HCT116 (cell line): ENCODE results near the gene SLC5A2. TPM values are rescaled to one million over a fixed set of nuclear protein-coding genes. Genes with fewer than 3 reads are reported as not detected.

Source experiments
- ATAC-seq: fragments of 200-7000 bp; cut with Tn5 transposase; 2 replicates; pipeline ENCODE4 v1.9.1; 2020; ENCODE audit warnings: mild to moderate bottlenecking, moderate library complexity
- BruUV-seq: library from RNA; stranded (reverse); fragments of 400-500 nt; replicated peaks from 2 replicates; lab custom pipeline; 2021; lab: Mats Ljungman, UMichigan
- CTCF ChIA-PET: fragments of 300-600 bp; sonication (Branson Sonifier 250); formaldehyde crosslinking; loops from one replicate; lab custom pipeline; 2021; ENCODE audit warnings: antibody characterized with exemption; lab: Charles Lee
- POLR2A ChIA-PET: fragments of 300-600, 350-600 bp; sonication (Branson Sonifier 250); formaldehyde crosslinking; loops from one replicate; lab custom pipeline; 2021; ENCODE audit warnings: antibody characterized with exemption; lab: Charles Lee
- RAD21 ChIA-PET, 2 experiments: fragments of 300-600 bp; sonication (Branson Sonifier 250); formaldehyde crosslinking; loops; one replicate each; lab custom pipeline; 2023; ENCODE audit warnings: low total read pairs in 2 of 2; ENCODE audit not compliant: uncharacterized antibody in 2 of 2, unreplicated experiment in 2 of 2, low non-redundant PET in 1 of 2; lab: Charles Lee
- DNase-seq: peaks from one replicate; pipeline ENCODE4 v3.0.0-alpha.2; 2010; ENCODE audit warnings: low read depth, low spot score
- H2AFZ ChIP-seq: fragments of 200-600 bp; shearing (Covaris generic), sonication (generic); 2 replicates; pipeline ENCODE4 v1.6.1; 2017; ENCODE audit warnings: low read depth, mixed run types, mixed read lengths, antibody characterized with exemption, low read length; ENCODE audit not compliant: poor library complexity, severe bottlenecking
- H3K27ac ChIP-seq: 2 replicates; pipeline ENCODE4 v1.5.1; 2012; ENCODE audit warnings: low read depth, low read length
- H3K27me3 ChIP-seq: fragments of 200-600 bp; sonication (generic); 2 replicates; pipeline ENCODE4 v1.6.1; 2016; ENCODE audit warnings: mixed run types, low read length, mixed read lengths; ENCODE audit not compliant: insufficient read depth
- H3K36me3 ChIP-seq, 2 experiments: fragments of 200-500 bp in 1 of 2; fragments of 200-600 bp in 1 of 2; sonication (Bioruptor generic) in 1 of 2; sonication (generic) in 1 of 2; 2 replicates each; pipeline versions ENCODE4 v1.5.1 to v1.6.1; 2014 to 2016; ENCODE audit warnings: low read length in 2 of 2, inconsistent platforms in 1 of 2, mixed read lengths in 1 of 2, mixed run types in 1 of 2; ENCODE audit not compliant: insufficient read depth in 2 of 2, control insufficient read depth in 1 of 2
- H3K4me1 ChIP-seq, 2 experiments: fragments of 200-600 bp in 1 of 2; sonication (generic) in 1 of 2; 2 replicates each; pipeline versions ENCODE4 v1.5.1 to v1.6.1; 2012 to 2017; ENCODE audit warnings: low read length in 2 of 2, inconsistent platforms in 1 of 2, mild to moderate bottlenecking in 1 of 2, mixed read lengths in 1 of 2, mixed run types in 1 of 2, moderate library complexity in 1 of 2; ENCODE audit not compliant: insufficient read depth in 2 of 2, control insufficient read depth in 1 of 2
- H3K4me2 ChIP-seq: fragments of 200-600 bp; sonication (generic); 2 replicates; pipeline ENCODE4 v1.6.1; 2017; ENCODE audit warnings: mixed run types, low read length, mixed read lengths
- H3K4me3 ChIP-seq, 2 experiments: fragments of 200-600 bp in 1 of 2; sonication (generic) in 1 of 2; replicated peaks in 1 of 2; 2 replicates each; pipeline ENCODE4 v1.5.1; 2011 to 2016; ENCODE audit warnings: low read length in 2 of 2, control low read depth in 1 of 2, low read depth in 1 of 2, mild to moderate bottlenecking in 1 of 2, mixed read lengths in 1 of 2, mixed run types in 1 of 2
- H3K79me2 ChIP-seq: fragments of 200-600 bp; sonication (generic); 2 replicates; pipeline ENCODE4 v1.6.1; 2017; ENCODE audit warnings: mild to moderate bottlenecking, mixed run types, low read length, moderate library complexity, mixed read lengths; ENCODE audit not compliant: insufficient read depth
- H3K9ac ChIP-seq: fragments of 200-600 bp; sonication (generic); 2 replicates; pipeline ENCODE4 v1.6.1; 2016; ENCODE audit warnings: low read length, mixed read lengths
- H3K9me2 ChIP-seq: fragments of 200-600 bp; sonication (generic), shearing (Covaris generic); 2 replicates; pipeline ENCODE4 v1.6.1; 2017; ENCODE audit warnings: mixed run types, mild to moderate bottlenecking, moderate library complexity; ENCODE audit not compliant: insufficient read depth
- H3K9me3 ChIP-seq, 2 experiments: fragments of 200-500 bp in 1 of 2; fragments of 200-600 bp in 1 of 2; sonication (Bioruptor generic) in 1 of 2; sonication (generic) in 1 of 2; 2 replicates each; pipeline ENCODE4 v1.6.1; 2014 to 2017; ENCODE audit warnings: low read length in 2 of 2, mixed read lengths in 2 of 2, inconsistent platforms in 1 of 2, low read depth in 1 of 2, mild to moderate bottlenecking in 1 of 2, mixed run types in 1 of 2, moderate library complexity in 1 of 2; ENCODE audit not compliant: control insufficient read depth in 1 of 2, insufficient read depth in 1 of 2
- H4K20me1 ChIP-seq: fragments of 200-600 bp; sonication (generic), shearing (Covaris generic); 2 replicates; pipeline ENCODE4 v1.6.1; 2017; ENCODE audit warnings: mixed run types, mild to moderate bottlenecking, moderate library complexity; ENCODE audit not compliant: insufficient read depth
- CBX3 ChIP-seq: IDR thresholded peaks from 2 replicates; pipeline ENCODE4 v1.6.1; 2012; ENCODE audit warnings: low read depth
- CEBPB ChIP-seq: IDR thresholded peaks from 2 replicates; pipeline ENCODE4 v1.6.1; 2012; ENCODE audit warnings: low read depth
- CTCF ChIP-seq, 3 experiments: fragments of 200-600 bp in 1 of 3; sonication (generic) in 1 of 3; IDR thresholded peaks in 2 of 3; conservative IDR thresholded peaks in 1 of 3; 2 replicates each; pipeline ENCODE4 v1.5.1; 2012 to 2017; ENCODE audit warnings: low read depth in 2 of 3, low read length in 2 of 3, antibody characterized with exemption in 1 of 3, borderline replicate concordance in 1 of 3, control low read depth in 1 of 3, mild to moderate bottlenecking in 1 of 3, mixed read lengths in 1 of 3, mixed run types in 1 of 3, moderate library complexity in 1 of 3; ENCODE audit not compliant: insufficient read depth in 1 of 3
- EGR1 ChIP-seq: IDR thresholded peaks from 2 replicates; pipeline ENCODE4 v1.6.1; 2012; ENCODE audit warnings: low read depth
- MAX ChIP-seq: IDR thresholded peaks from 2 replicates; pipeline ENCODE4 v1.6.1; 2012
- POLR2AphosphoS5 ChIP-seq: IDR thresholded peaks from 2 replicates; pipeline ENCODE4 v1.6.1; 2011; ENCODE audit warnings: mild to moderate bottlenecking, low read depth, low read length, moderate library complexity
- YY1 ChIP-seq: IDR thresholded peaks from 2 replicates; pipeline ENCODE4 v1.6.1; 2011; ENCODE audit warnings: low read length, low read depth, moderate library complexity, mild to moderate bottlenecking; ENCODE audit not compliant: insufficient replicate concordance; ENCODE audit errors: extremely low read depth
- ZBTB33 ChIP-seq: IDR thresholded peaks from 2 replicates; pipeline ENCODE4 v1.6.1; 2011; ENCODE audit warnings: mild to moderate bottlenecking, low read length, moderate library complexity; ENCODE audit not compliant: insufficient replicate concordance; ENCODE audit errors: extremely low read depth
- ZFX ChIP-seq: fragments of 450-650 bp; IDR thresholded peaks from 2 replicates; pipeline ENCODE4 v1.6.1; 2017
- intact Hi-C: fragments of 100-400 bp; cut with micrococcal nuclease; formaldehyde crosslinking; loops from 2 replicates; pipeline ENCODE4 v1.10.0; 2022
- total RNA-seq: library from RNA; stranded (reverse); gene quantifications from one replicate; pipeline ENCODE4 v1.2.1, GENCODE V29; 2021; ENCODE audit not compliant: unreplicated experiment

Gene SLC5A2
- total RNA-seq, 1 experiment from 2014 or later = 0.10 TPM

GRCh38 chr16:31476303-31477219 lies 6.4 kb upstream of the SLC5A2 start:
- Histone ChIP-seq H3K4me3 (peak overlapping the region; percentile 45 to 54), H2AFZ (no peak overlapping the region)

GRCh38 chr16:31477220-31478216 lies 5.4 kb upstream of the SLC5A2 start:
- DNase-seq = no peak
- no peaks in the 10 kb centered on the region for H4K20me1 ChIP-seq
- no TSS peak for BruUV-seq
- intact Hi-C loops = no loop called here
- no peak overlapping the region for H2AFZ ChIP-seq
- H3K79me2 ChIP-seq = no peaks in the 10 kb centered on the region
- H3K4me3 ChIP-seq = peak overlapping the region; percentile 45 to 54
- peaks cover 9 to 31% of the 10 kb centered on the region in 2 experiments; a peak in 3 of 4 replicates for H3K4me1 ChIP-seq
- peak overlapping the region; percentile 81 for H3K4me2 ChIP-seq
- H3K9me2 ChIP-seq = no peaks in the 10 kb centered on the region
- no peaks in the 10 kb centered on the region for H3K9me3 ChIP-seq
- ChIA-PET POLR2A (interaction anchor here (1.0 to 1.9 kb wide), 2 partner anchors 18 to 31 kb away, joined by 3 to 4 read pairs; partner anchors contain the start of genes ARMC5 and RUSF1), CTCF (interaction anchor here (1.3 to 1.6 kb wide), 2 partner anchors 17 to 26 kb away, joined by 3 to 5 read pairs; no protein-coding TSS in a partner anchor)
- peak overlapping the region; percentile 57 for H3K9ac ChIP-seq
- no peaks in the 10 kb centered on the region for H3K27me3 ChIP-seq
- TF ChIP-seq MAX = peak; percentile 29; the same call in 1 of the 2 replicates
- peak; percentile 52; the same call in 1 of the 2 replicates for TF ChIP-seq EGR1
- no peak for TF ChIP-seq ZBTB33
- no peak for TF ChIP-seq CEBPB
- peak in 2 of 3 experiments; percentile 41 to 44; a peak in 4 of 6 replicates for TF ChIP-seq CTCF (IDR thresholded peaks at IDR 0.05 in 2 of 3, conservative IDR thresholded peaks at IDR 0.05 in 1 of 3; ENCODE audit: borderline replicate concordance in 1 of 3, insufficient read depth in 1 of 3, low read depth in 2 of 3, low read length in 2 of 3)
- TF ChIP-seq CBX3 = no peak
- no peak for TF ChIP-seq YY1
- TF ChIP-seq, all 23 proteins: peak for 3
- RAD21 ChIA-PET = no interaction called here
- Histone ChIP-seq H3K36me3 (no peaks in the 10 kb centered on the region), H3K27ac (peak overlapping the region; percentile 65)
- peak; percentile 72 for ATAC-seq

More at GRCh38 chr16:31476303-31477219, 6.4 kb upstream of the SLC5A2 start:
- no peaks in the 10 kb centered on the region for H3K9me2 ChIP-seq
- peak overlapping the region; percentile 57 for H3K9ac ChIP-seq
- no peaks in the 10 kb centered on the region for H4K20me1 ChIP-seq
- no peaks in the 10 kb centered on the region for H3K9me3 ChIP-seq
- H3K36me3 ChIP-seq = no peaks in the 10 kb centered on the region
- BruUV-seq = no TSS peak
- TF ChIP-seq POLR2AphosphoS5 (peak; percentile 56), ZFX (no peak)
- H3K27me3 ChIP-seq = no peaks in the 10 kb centered on the region
- peak overlapping the region; percentile 65; the same call in 1 of the 2 replicates for H3K27ac ChIP-seq
- no peak for DNase-seq
- H3K4me2 ChIP-seq = peak overlapping the region; percentile 81
- ChIA-PET RAD21 (no interaction called here), POLR2A (interaction anchor here (1.0 to 1.9 kb wide), 2 partner anchors 17 to 32 kb away, joined by 3 to 4 read pairs; partner anchors contain the start of genes ARMC5 and RUSF1), CTCF (interaction anchor here (1.3 to 1.9 kb wide), 3 partner anchors 16 to 25 kb away, joined by 3 to 9 read pairs (median 5); partner anchors contain the start of gene ARMC5)
- H3K4me1 ChIP-seq = peaks cover 10 to 38% of the 10 kb centered on the region in 2 experiments
- intact Hi-C loops = no loop called here
- no peaks in the 10 kb centered on the region for H3K79me2 ChIP-seq
- ATAC-seq = peak; percentile 49
